CD4-positive, alpha-beta T cell treated with Interleukin-4 for 4 hours (primary cell): ENCODE results near the gene GHRH.
A peak's percentile ranks its signal among the peaks of the same experiment; 100 is the strongest.

Experiments used
- DNase-seq: peaks from one replicate; pipeline ENCODE4 v3.0.0-alpha.2; 2020

GHRH gene

DNA sequence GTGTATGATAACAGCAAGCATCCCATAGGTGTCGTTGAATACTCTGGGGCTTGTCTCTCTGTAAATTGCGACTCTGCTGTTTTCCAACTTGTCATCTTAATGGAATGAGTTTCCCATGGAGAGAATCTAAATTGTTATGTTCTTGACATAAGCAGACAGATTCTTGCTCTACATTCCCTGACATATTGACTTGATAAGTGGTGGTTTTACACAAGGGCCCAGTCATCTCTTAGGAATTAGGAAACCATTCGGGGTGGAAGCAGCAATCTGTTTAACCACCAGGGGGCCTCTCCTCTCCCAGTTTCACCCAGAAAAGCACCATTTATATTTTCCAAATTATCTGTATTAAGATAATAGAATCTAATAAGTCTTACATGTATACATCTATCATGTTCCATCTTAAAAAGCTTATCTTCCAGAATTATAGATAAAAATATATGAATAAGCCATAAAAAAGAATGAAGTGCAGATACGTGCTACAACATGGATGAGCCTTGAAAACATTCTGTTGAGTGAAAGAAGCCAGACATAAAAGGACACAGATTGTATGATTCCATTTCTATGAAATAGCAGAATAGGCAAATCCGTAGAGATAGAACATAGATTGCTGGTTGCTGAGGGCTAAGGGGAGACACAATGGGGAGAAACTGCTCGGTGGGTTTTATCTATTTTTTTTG, 59.2 kb downstream of the GHRH start:
- DNase-seq: peak; percentile 32

DNA sequence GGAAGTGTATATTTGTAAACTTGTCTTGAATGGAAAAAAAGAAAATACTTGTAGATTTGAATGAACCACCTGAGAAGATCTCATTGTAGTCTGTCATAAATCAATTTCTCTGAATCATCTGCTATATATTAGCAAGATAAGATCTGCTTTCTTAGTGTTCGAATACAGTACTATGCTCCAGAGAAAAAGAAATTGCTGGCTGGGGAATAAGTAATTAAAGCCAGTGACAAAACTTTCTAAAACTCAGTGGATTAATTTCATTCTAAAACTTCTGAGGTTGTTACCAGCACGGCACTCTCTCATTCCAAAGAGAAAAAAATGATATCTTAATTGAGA, 59.8 kb downstream of the GHRH start:
- DNase-seq: no peak
